ENCODE results near the gene MTHFD2L. TPM values are rescaled to one million over a fixed set of nuclear protein-coding genes. Genes with fewer than 3 reads are reported as not detected.
"Not testable (repeated sequence)": the region's sequence is repeated elsewhere in the genome, so short reads cannot be mapped to it uniquely, and the experiment has no call there.

Gene MTHFD2L
- total and polyA plus RNA-seq, 10 of the 15 experiments (the other 5 are each of a cell fraction or from before 2014, with no cell fraction given) = 4.8 to 25.4 (median 14.4) TPM

GRCh38 chr4:74206088-74206825 is 48.3 kb downstream of the MTHFD2L start (continued):
- peak; percentile 83 for TF ChIP-seq ATF7 (IDR thresholded peaks at IDR 0.05; ENCODE audit: low read depth)
- peak; percentile 53; the same call in 1 of the 2 replicates for TF ChIP-seq ZBTB40 (IDR thresholded peaks at IDR 0.05; ENCODE audit: borderline replicate concordance)
- TF ChIP-seq IKZF2 (IDR thresholded peaks at IDR 0.05) = peak in 1 of 2 experiments; percentile 28; a peak in 1 of 4 replicates
- 0 out of 2 replicates have a peak, but pooled peaks have one; percentile 30 for TF ChIP-seq RBBP5 (conservative IDR thresholded peaks at IDR 0.05)

GRCh38 chr4:74214457-74215159 is 56.7 kb downstream of the MTHFD2L start:
- H4K20me1 ChIP-seq (ENCODE audit: control insufficient read depth, insufficient read depth); H3K79me2 ChIP-seq (ENCODE audit: control insufficient read depth, insufficient read depth, low read length); H3K9ac ChIP-seq (ENCODE audit: control insufficient read depth, insufficient read depth, low read length); intact Hi-C loops (cut with micrococcal nuclease; ENCODE audit: unreplicated experiment); H3K27me3 ChIP-seq (replicated peaks in 1 of 2; ENCODE audit: control insufficient read depth in 2 of 2, insufficient read depth in 2 of 2, low read length in 1 of 2); BruUV-seq (replicated peaks); H3K9me3 ChIP-seq (replicated peaks; ENCODE audit: control insufficient read depth, insufficient read depth, low read length); in situ Hi-C loops (cut with MboI); H3K4me1 ChIP-seq (ENCODE audit: control insufficient read depth, insufficient read depth, low read length); H3K36me3 ChIP-seq (ENCODE audit: control insufficient read depth in 2 of 2, insufficient read depth in 2 of 2, low read length in 1 of 2); DNase-seq (ENCODE audit: low read depth, low spot score); H3K4me3 ChIP-seq; POLR2A ChIA-PET; H3K27ac ChIP-seq (ENCODE audit: control insufficient read depth, insufficient read depth); H3K4me2 ChIP-seq (ENCODE audit: control insufficient read depth, insufficient read depth); FAIRE-seq; H2AFZ ChIP-seq (ENCODE audit: control insufficient read depth, low read depth, low read length); ATAC-seq: not testable (repeated sequence)
- ChIA-PET RAD21 (ENCODE audit: unreplicated experiment) (interaction anchor here (1.1 kb wide), 1 partner anchor 16 kb away, joined by 4 read pairs; no protein-coding TSS in a partner anchor), CTCF (interaction anchor here (1.2 to 6.1 kb wide), 2 partner anchors 14 to 26 kb away, joined by 4 to 48 read pairs; no protein-coding TSS in a partner anchor), SMC1A (ENCODE audit: uncharacterized antibody, unreplicated experiment) (interaction anchor here (0.8 to 1.5 kb wide), 2 partner anchors 13 to 104 kb away, joined by 3 to 5 read pairs; no protein-coding TSS in a partner anchor)
- 73% methylated on average over 7 of the region's 7 CpGs for WGBS (ENCODE audit: insufficient coverage, insufficient replicate concordance, low lambda C conversion rate, missing lambda C conversion rate)

GRCh38 chr4:74215236-74215635 is 57.3 kb downstream of the MTHFD2L start:
- POLR2A ChIA-PET; H2AFZ ChIP-seq (ENCODE audit: control insufficient read depth, low read depth, low read length): not testable (repeated sequence)

More at GRCh38 chr4:74215236-74215635, 57.3 kb downstream of the MTHFD2L start:
- H3K79me2 ChIP-seq (ENCODE audit: control insufficient read depth, insufficient read depth, low read length); ATAC-seq; DNase-seq (ENCODE audit: low read depth, low spot score); in situ Hi-C loops (cut with MboI); H3K4me1 ChIP-seq (ENCODE audit: control insufficient read depth, insufficient read depth, low read length); H3K4me2 ChIP-seq (ENCODE audit: control insufficient read depth, insufficient read depth); H3K9me3 ChIP-seq (replicated peaks; ENCODE audit: control insufficient read depth, insufficient read depth, low read length); H3K27me3 ChIP-seq (replicated peaks in 1 of 2; ENCODE audit: control insufficient read depth in 2 of 2, insufficient read depth in 2 of 2, low read length in 1 of 2); H3K27ac ChIP-seq (ENCODE audit: control insufficient read depth, insufficient read depth); H3K9ac ChIP-seq (ENCODE audit: control insufficient read depth, insufficient read depth, low read length); H3K4me3 ChIP-seq; H4K20me1 ChIP-seq (ENCODE audit: control insufficient read depth, insufficient read depth); intact Hi-C loops (cut with micrococcal nuclease; ENCODE audit: unreplicated experiment); FAIRE-seq; BruUV-seq (replicated peaks); H3K36me3 ChIP-seq (ENCODE audit: control insufficient read depth in 2 of 2, insufficient read depth in 2 of 2, low read length in 1 of 2): not testable (repeated sequence)
- ChIA-PET CTCF (interaction anchor here (1.1 to 6.1 kb wide), 3 partner anchors 10 to 27 kb away, joined by 3 to 48 read pairs (median 4); no protein-coding TSS in a partner anchor), SMC1A (ENCODE audit: uncharacterized antibody, unreplicated experiment) (interaction anchor here (0.8 to 1.3 kb wide), 4 partner anchors 9 to 107 kb away, joined by 3 to 4 read pairs (median 4); no protein-coding TSS in a partner anchor), RAD21 (ENCODE audit: unreplicated experiment) (interaction anchor here (1.1 kb wide), 1 partner anchor 15 kb away, joined by 4 read pairs; no protein-coding TSS in a partner anchor)
- WGBS (ENCODE audit: insufficient coverage, insufficient replicate concordance, low lambda C conversion rate, missing lambda C conversion rate) = 95% methylated on average over 7 of the region's 7 CpGs
